IMR-90 (cell line): ENCODE results near the gene ACADSB. TPM values are rescaled to one million over a fixed set of nuclear protein-coding genes. Genes with fewer than 3 reads are reported as not detected.

Source experiments
- ATAC-seq: fragments of 200-7000 bp; cut with Tn5 transposase; 2 replicates; pipeline ENCODE4 v1.9.1; 2020; ENCODE audit warnings: low read depth, mild to moderate bottlenecking, moderate library complexity
- BruUV-seq: library from RNA; stranded (reverse); fragments of 400-500 nt; replicated peaks from 2 replicates; lab custom pipeline; 2021; lab: Mats Ljungman, UMichigan
- CTCF ChIA-PET: fragments of 300-600 bp; formaldehyde crosslinking; extraction: SDS; loops from one replicate; lab custom pipeline; 2021; ENCODE audit warnings: antibody characterized with exemption; lab: Yijun Ruan, JAX
- POLR2A ChIA-PET: fragments of 300-600 bp; sonication (Branson Sonifier 250); formaldehyde crosslinking; loops from one replicate; lab custom pipeline; 2022; ENCODE audit warnings: antibody characterized with exemption; ENCODE audit not compliant: unreplicated experiment; lab: Charles Lee
- DNase-seq: peaks from one replicate; pipeline ENCODE4 v3.0.0; 2013
- H2AFZ ChIP-seq: replicated peaks from 2 replicates; pipeline ENCODE3; 2013; ENCODE audit warnings: low read length, mild to moderate bottlenecking; ENCODE audit not compliant: poor library complexity
- H2AK5ac ChIP-seq: 2 replicates; pipeline ENCODE4 v1.6.1; 2013; ENCODE audit warnings: low read depth, low read length, inconsistent platforms
- H2AK9ac ChIP-seq: replicated peaks from 2 replicates; pipeline ENCODE3; 2013; ENCODE audit warnings: mild to moderate bottlenecking, low read depth, low read length, moderate library complexity; ENCODE audit not compliant: poor library complexity
- H2BK120ac ChIP-seq: 2 replicates; pipeline ENCODE4 v1.6.1; 2013; ENCODE audit warnings: low read depth, low read length, inconsistent platforms
- H2BK15ac ChIP-seq: 3 replicates; pipeline ENCODE4 v1.6.1; 2013; ENCODE audit warnings: low read depth, low read length, inconsistent platforms
- H2BK20ac ChIP-seq: 2 replicates; pipeline ENCODE4 v1.6.1; 2013; ENCODE audit warnings: low read depth, mild to moderate bottlenecking, inconsistent platforms, low read length, moderate library complexity
- H2BK5ac ChIP-seq: 2 replicates; pipeline ENCODE4 v1.6.1; 2013; ENCODE audit warnings: mild to moderate bottlenecking, low read depth, low read length, inconsistent platforms; ENCODE audit not compliant: poor library complexity, severe bottlenecking
- H3K14ac ChIP-seq: replicated peaks from 2 replicates; pipeline ENCODE4 v1.6.1; 2013; ENCODE audit warnings: low read depth, low read length, inconsistent platforms
- H3K18ac ChIP-seq: 2 replicates; pipeline ENCODE4 v1.6.1; 2013; ENCODE audit warnings: low read depth, low read length, control low read depth
- H3K23ac ChIP-seq: 2 replicates; pipeline ENCODE4 v1.6.1; 2013; ENCODE audit warnings: low read depth, low read length, inconsistent platforms
- H3K27ac ChIP-seq: 2 replicates; pipeline ENCODE4 v1.5.1; 2013; ENCODE audit warnings: mild to moderate bottlenecking, control low read depth, low read length; ENCODE audit not compliant: insufficient read depth
- H3K27me3 ChIP-seq: 2 replicates; pipeline ENCODE4 v1.6.1; 2013; ENCODE audit warnings: low read length; ENCODE audit not compliant: control insufficient read depth, insufficient read depth
- H3K36me3 ChIP-seq: 2 replicates; pipeline ENCODE4 v1.6.1; 2013; ENCODE audit warnings: low read length, mixed read lengths; ENCODE audit not compliant: control insufficient read depth, insufficient read depth
- H3K4ac ChIP-seq: 2 replicates; pipeline ENCODE4 v1.6.1; 2013; ENCODE audit warnings: low read depth, low read length, inconsistent platforms
- H3K4me1 ChIP-seq: 2 replicates; pipeline ENCODE4 v1.6.1; 2013; ENCODE audit warnings: low read length, mixed read lengths; ENCODE audit not compliant: control insufficient read depth, insufficient read depth
- H3K4me2 ChIP-seq: 2 replicates; pipeline ENCODE4 v1.6.1; 2013; ENCODE audit warnings: low read depth, mild to moderate bottlenecking, control low read depth, low read length, moderate library complexity
- H3K4me3 ChIP-seq: 2 replicates; pipeline ENCODE4 v1.5.1; 2013; ENCODE audit warnings: low read depth, mild to moderate bottlenecking, control low read depth, low read length, moderate library complexity; ENCODE audit not compliant: insufficient read depth
- H3K56ac ChIP-seq: 2 replicates; pipeline ENCODE4 v1.6.1; 2013; ENCODE audit warnings: low read length, inconsistent platforms; ENCODE audit not compliant: insufficient read depth; ENCODE audit errors: extremely low read depth
- H3K79me1 ChIP-seq, 2 experiments: 2 replicates each; pipeline ENCODE4 v1.6.1; 2013; ENCODE audit warnings: low read length in 2 of 2, inconsistent platforms in 1 of 2, low read depth in 1 of 2
- H3K9ac ChIP-seq: 2 replicates; pipeline ENCODE4 v1.6.1; 2013; ENCODE audit warnings: low read depth, low read length, control low read depth
- H3K9me1 ChIP-seq: 2 replicates; pipeline ENCODE4 v1.6.1; 2013; ENCODE audit warnings: low read length, inconsistent platforms; ENCODE audit not compliant: insufficient read depth
- H3K9me3 ChIP-seq: 2 replicates; pipeline ENCODE4 v1.6.1; 2013; ENCODE audit warnings: low read length; ENCODE audit not compliant: control insufficient read depth, insufficient read depth
- H4K20me1 ChIP-seq: 2 replicates; pipeline ENCODE4 v1.6.1; 2013; ENCODE audit warnings: low read length, inconsistent platforms; ENCODE audit not compliant: insufficient read depth
- H4K5ac ChIP-seq: 2 replicates; pipeline ENCODE4 v1.6.1; 2013; ENCODE audit warnings: mild to moderate bottlenecking, low read depth, low read length, control low read depth
- H4K8ac ChIP-seq, 2 experiments: 2 replicates each; pipeline ENCODE4 v1.6.1; 2013; ENCODE audit warnings: low read depth in 2 of 2, low read length in 2 of 2, control low read depth in 1 of 2, inconsistent platforms in 1 of 2
- H4K91ac ChIP-seq: 2 replicates; pipeline ENCODE4 v1.6.1; 2013; ENCODE audit warnings: low read depth, low read length, inconsistent platforms; ENCODE audit not compliant: insufficient read depth
- BHLHE40 ChIP-seq: fragments of 150-350 bp; IDR thresholded peaks from 2 replicates; pipeline ENCODE4 v1.6.1; 2016; ENCODE audit warnings: mild to moderate bottlenecking, low read depth, low read length
- CEBPB ChIP-seq: IDR thresholded peaks from 2 replicates; pipeline ENCODE4 v1.6.1; 2012; ENCODE audit warnings: low read depth, low read length, improper control_type of control experiment
- CHD1 ChIP-seq: IDR thresholded peaks from 2 replicates; pipeline ENCODE4 v1.6.1; 2012; ENCODE audit warnings: low read depth, low read length, improper control_type of control experiment
- CTCF ChIP-seq: conservative IDR thresholded peaks from 2 replicates; pipeline ENCODE4 v1.5.1; 2012; ENCODE audit warnings: mild to moderate bottlenecking, low read depth, low read length, improper control_type of control experiment
- ELK1 ChIP-seq: fragments of 150-350 bp; IDR thresholded peaks from 2 replicates; pipeline ENCODE4 v1.6.1; 2016; ENCODE audit warnings: low read depth, mild to moderate bottlenecking, low read length, moderate library complexity, borderline replicate concordance
- FOS ChIP-seq: fragments of 150-350 bp; IDR thresholded peaks from 2 replicates; pipeline ENCODE4 v1.6.1; 2016; ENCODE audit warnings: low read depth, low read length
- MAFK ChIP-seq: IDR thresholded peaks from 2 replicates; pipeline ENCODE4 v1.6.1; 2012; ENCODE audit warnings: low read depth, low read length, improper control_type of control experiment
- MAZ ChIP-seq: IDR thresholded peaks from 2 replicates; pipeline ENCODE4 v1.6.1; 2012; ENCODE audit warnings: low read depth, mild to moderate bottlenecking, low read length, improper control_type of control experiment, moderate library complexity, borderline replicate concordance
- MXI1 ChIP-seq: IDR thresholded peaks from 2 replicates; pipeline ENCODE4 v1.6.1; 2012; ENCODE audit warnings: low read depth, mild to moderate bottlenecking, low read length, moderate library complexity, borderline replicate concordance
- NFE2L2 ChIP-seq: fragments of 150-350 bp; IDR thresholded peaks from 2 replicates; pipeline ENCODE4 v1.6.1; 2016; ENCODE audit warnings: low read depth, mild to moderate bottlenecking, low read length
- POLR2A ChIP-seq: IDR thresholded peaks from 2 replicates; pipeline ENCODE4 v1.6.1; 2012; ENCODE audit warnings: mild to moderate bottlenecking, low read depth, low read length
- RAD21 ChIP-seq: IDR thresholded peaks from 2 replicates; pipeline ENCODE4 v1.6.1; 2012; ENCODE audit warnings: low read length, improper control_type of control experiment
- RCOR1 ChIP-seq: IDR thresholded peaks from 2 replicates; pipeline ENCODE4 v1.6.1; 2012; ENCODE audit warnings: mild to moderate bottlenecking, low read length, improper control_type of control experiment; ENCODE audit not compliant: insufficient replicate concordance
- RFX5 ChIP-seq: IDR thresholded peaks from 2 replicates; pipeline ENCODE4 v1.8.0; 2012; ENCODE audit warnings: low read depth, mild to moderate bottlenecking, low read length, moderate library complexity
- SMC3 ChIP-seq: fragments of 150-350 bp; IDR thresholded peaks from 2 replicates; pipeline ENCODE4 v1.6.1; 2016; ENCODE audit warnings: low read depth, mild to moderate bottlenecking, antibody characterized with exemption, low read length, moderate library complexity
- USF2 ChIP-seq: fragments of 150-350 bp; IDR thresholded peaks from 2 replicates; pipeline ENCODE4 v1.6.1; 2017; ENCODE audit warnings: mild to moderate bottlenecking, antibody characterized with exemption, low read length, low read depth
- WGBS, 2 experiments: methylation state at CpG; one replicate each; pipeline versions ENCODE4 v1.1.5 to v1.1.7; 2013; ENCODE audit warnings: missing lambda C conversion rate in 2 of 2; ENCODE audit not compliant: insufficient read length in 1 of 2; ENCODE audit errors: extremely low coverage in 2 of 2; 5-methylcytosine and 5-hydroxymethylcytosine counted together
- dilution Hi-C: fragments of 300-500 bp; cut with HindIII; formaldehyde crosslinking; loops from one replicate; pipeline ENCODE4 v1.14.3; 2018; ENCODE audit warnings: low sequenced_read_pairs; ENCODE audit not compliant: unreplicated experiment
- in situ Hi-C: fragments of 300-500 bp; cut with MboI; formaldehyde crosslinking; loops from 3 replicates; pipeline ENCODE4 v1.14.3; 2019; ENCODE audit warnings: low sequenced_read_pairs, inconsistent platforms, mixed read lengths
- intact Hi-C: fragments of 100-400 bp; cut with micrococcal nuclease; formaldehyde crosslinking; loops from 2 replicates; pipeline ENCODE4 v1.10.0; 2022
- polyA plus RNA-seq, 3 experiments: library from polyadenylated mRNA; depleted of rRNA; stranded (reverse); fragments of >200 nt; gene quantifications; 2 replicates each; pipeline ENCODE4 v1.2.3, GENCODE V29; 2012; ENCODE audit warnings: low replicate concordance in 1 of 3
- total RNA-seq: library from RNA; depleted of rRNA; stranded (reverse); fragments of >200 nt; gene quantifications from 2 replicates; pipeline ENCODE4 v1.2.3, GENCODE V29; 2012

ACADSB gene
- total and polyA plus RNA-seq, 2 of the 4 experiments (the other 2 are of a cell fraction): 6.2 to 10.6 TPM

GRCh38 chr10:123096452-123096851 is 87.6 kb downstream of the ACADSB start:
- H3K4ac ChIP-seq: no peak overlapping the region
- H2AK5ac ChIP-seq: no peak overlapping the region
- no peak overlapping the region for H3K4me3 ChIP-seq
- H3K27me3 ChIP-seq: no peaks in the 10 kb centered on the region
- DNase-seq (no peak), ATAC-seq (no peak)
- no peak overlapping the region for H4K8ac ChIP-seq
- in situ Hi-C loops: no loop called here
- ChIA-PET CTCF (no interaction called here), POLR2A (no interaction called here)
- intact Hi-C loops: no loop called here
- no peaks in the 10 kb centered on the region for H4K20me1 ChIP-seq
- no peak overlapping the region for H4K91ac ChIP-seq
- H2BK20ac ChIP-seq: no peak overlapping the region
- no peaks in the 10 kb centered on the region for H3K9me1 ChIP-seq
- H3K56ac ChIP-seq: no peak overlapping the region
- no peak overlapping the region for H3K14ac ChIP-seq
- H3K9me3 ChIP-seq: peaks cover 5% of the 10 kb centered on the region; the same call in 1 of the 2 replicates
- BruUV-seq: no TSS peak
- no peak overlapping the region for H2BK5ac ChIP-seq
- no peak overlapping the region for H2BK120ac ChIP-seq
- no CpG with 5 or more reads among the region's 5 CpGs for WGBS, 2 experiments
- H3K79me1 ChIP-seq: no peaks in the 10 kb centered on the region
- no peak overlapping the region for H2BK15ac ChIP-seq
- no peaks in the 10 kb centered on the region for H3K4me1 ChIP-seq
- no peak overlapping the region for H2AFZ ChIP-seq
- no peak overlapping the region for H3K4me2 ChIP-seq
- no peak overlapping the region for H3K18ac ChIP-seq
- no peak overlapping the region for H2AK9ac ChIP-seq
- no peak overlapping the region for H3K9ac ChIP-seq
- TF ChIP-seq USF2 (no peak), CTCF (no peak), CEBPB (no peak), NFE2L2 (no peak), MAZ (no peak), CHD1 (no peak), POLR2A (no peak), MAFK (no peak), SMC3 (no peak), RCOR1 (no peak), ELK1 (no peak), FOS (no peak), RAD21 (no peak), RFX5 (no peak), BHLHE40 (no peak), MXI1 (no peak)
- H3K23ac ChIP-seq: no peak overlapping the region
- H3K27ac ChIP-seq: no peak overlapping the region
- no peak overlapping the region for H4K5ac ChIP-seq
- dilution Hi-C loops: no loop called here
- H3K36me3 ChIP-seq: no peaks in the 10 kb centered on the region
